NCI-H2107 treated with DMSO at 0.1 percent for 48 hours (cell line): ENCODE data around the gene GATA3.

Source experiments
- DNase-seq: peaks from one replicate; lab custom pipeline; 2025; ENCODE audit not compliant: unreplicated experiment; lab: John Stamatoyannopoulos, UW

The GATA3 gene

DNA sequence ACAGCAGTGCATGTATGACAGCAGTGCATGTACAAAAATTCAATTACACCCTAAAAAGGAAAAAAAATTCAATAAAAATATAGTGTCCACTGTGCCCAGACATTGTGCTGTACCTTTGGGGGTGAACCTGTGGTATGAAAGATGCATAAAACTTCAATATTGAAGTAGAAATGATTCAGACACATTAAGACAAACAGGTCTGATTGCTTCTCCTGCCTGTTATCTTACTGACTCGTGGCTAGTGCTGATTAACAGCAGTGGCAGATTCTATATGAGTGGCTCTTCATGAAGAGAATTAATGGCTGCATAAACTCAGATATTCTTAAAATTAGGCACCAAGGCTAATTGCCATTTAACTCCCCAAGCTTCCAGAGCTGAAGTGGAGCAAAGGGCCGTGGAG, 37.9 kb downstream of the GATA3 start:
- DNase-seq, result no peak

DNA sequence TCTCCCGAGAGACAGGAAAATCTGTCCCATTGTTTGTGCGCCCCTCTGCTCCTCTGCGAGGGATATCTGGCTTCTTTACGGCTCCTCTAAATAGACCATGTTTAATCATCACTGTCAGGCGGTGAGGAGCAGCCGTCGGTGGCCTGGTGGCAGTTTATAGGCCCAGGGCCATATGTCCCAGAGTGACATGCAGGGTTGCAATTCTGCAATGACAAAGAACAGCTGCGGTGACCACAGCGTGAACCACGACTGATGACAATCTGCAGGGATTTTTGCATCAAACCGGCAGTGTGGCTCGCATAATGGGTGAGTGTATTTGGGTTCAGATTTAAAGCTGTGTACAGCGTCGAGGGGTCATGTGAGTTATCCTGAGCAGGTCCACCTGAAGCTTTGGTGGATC, 41.5 kb downstream of the GATA3 start:
- DNase-seq, result no peak

DNA sequence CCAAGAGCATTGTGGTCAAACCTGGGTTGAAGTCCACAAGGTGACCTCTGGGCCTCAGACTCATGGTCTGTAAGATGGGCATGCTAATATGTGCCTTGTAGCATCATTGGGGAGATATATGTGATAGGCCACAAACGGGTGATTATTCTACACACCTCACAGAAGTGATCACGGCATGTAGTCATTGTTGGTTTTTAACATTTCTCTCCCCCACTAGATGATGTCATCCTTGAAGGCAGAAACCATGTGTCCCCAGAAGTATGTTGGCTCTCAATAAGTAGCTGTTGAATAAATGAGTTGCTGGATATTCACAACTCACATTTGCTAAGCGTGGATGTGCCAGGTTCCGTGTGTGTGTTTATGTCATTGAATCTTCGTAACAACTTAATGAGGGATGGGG, 42.4 kb downstream of the GATA3 start:
- DNase-seq, result no peak

DNA sequence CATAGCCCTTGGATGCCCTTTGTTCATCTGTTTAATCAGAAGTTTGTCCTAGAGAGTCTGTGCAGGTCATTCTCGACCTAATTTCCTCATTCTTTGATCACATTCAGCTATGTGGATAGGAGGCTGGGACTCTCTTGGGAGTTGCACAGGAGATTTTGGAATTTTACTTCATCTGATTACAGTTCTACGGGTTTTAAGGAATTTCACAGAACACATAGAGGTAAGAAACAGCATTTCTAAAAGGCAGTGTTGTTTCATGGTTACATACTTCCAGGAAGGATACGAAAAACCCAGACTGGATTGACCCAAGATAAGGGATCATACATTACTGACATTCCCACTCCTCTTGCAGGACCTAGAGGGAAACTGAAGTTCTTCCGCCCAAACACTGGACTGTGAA, 45.9 kb downstream of the GATA3 start:
- DNase-seq, result no peak

DNA sequence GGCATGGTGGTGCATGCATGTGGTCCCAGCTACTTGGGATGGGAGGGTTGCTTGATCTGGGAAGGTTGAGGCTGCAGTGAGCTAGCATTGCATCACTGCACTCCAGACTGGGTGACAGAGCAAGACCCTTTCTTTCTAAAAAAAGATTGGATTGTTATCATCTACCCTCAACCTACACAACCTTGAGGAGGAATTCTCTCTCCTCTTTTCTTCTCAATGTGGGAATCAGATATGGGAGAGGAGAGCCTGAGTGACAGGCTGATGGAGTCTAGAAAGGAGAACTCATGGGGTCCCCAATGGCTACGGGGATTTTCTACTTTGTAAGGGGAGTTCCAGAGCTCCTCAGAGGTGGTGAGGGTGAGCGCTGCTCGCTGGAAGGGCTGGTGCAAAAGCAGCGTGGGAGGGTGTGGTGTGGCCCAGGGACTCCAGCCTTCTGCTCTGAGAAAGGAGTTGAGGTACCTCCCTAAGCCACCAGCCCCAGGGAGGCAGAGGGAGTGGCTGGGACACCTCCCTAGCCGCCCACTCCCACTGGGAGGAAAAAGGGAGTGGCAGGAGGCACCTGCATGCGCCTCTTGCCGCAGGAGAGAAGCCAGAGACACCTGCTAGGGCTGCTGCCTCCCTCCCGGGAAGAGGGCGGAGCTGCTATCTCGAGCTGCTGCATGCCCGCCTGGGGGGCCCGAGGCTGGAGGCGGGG, 48.4 kb downstream of the GATA3 start:
- no peak for DNase-seq

DNA sequence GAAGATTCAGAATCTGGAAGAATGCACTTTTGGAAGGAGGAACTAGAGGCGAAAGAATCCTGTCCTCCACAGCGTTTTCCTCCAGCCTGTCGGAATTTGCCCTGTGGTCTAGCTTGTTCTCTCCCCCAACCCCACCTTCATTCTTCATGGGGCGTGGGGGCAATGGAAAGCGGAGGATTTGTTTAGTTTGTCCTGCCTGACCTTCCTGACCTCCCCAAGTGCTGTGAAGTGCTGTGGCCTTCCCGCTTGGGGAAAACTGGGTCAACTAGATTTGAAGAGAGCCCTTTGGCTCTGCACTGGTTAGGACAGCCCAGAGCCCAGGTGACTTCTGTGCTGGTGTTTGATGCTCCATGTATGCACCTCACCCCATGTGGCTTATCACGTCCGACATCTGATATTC, 49.1 kb downstream of the GATA3 start:
- no peak for DNase-seq

DNA sequence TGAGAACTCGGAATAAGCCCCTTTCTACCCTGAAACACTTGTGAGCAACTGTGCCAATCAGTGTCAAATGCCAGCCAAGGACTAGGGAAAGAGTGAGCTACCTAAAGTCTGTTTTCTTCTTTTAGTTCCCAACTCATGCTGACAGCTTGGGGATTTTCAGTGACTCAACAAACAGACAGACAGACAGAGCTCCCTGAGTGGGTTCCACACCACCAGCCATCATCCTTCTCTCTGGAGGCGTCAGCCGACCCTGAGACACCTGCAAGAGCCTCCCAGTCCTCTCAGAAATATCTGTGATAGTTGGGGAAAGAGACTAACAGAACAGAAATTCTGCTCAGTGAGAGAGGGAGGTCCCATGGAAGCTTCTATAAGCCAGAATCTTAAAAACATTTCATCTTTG, 49.5 kb downstream of the GATA3 start:
- no peak for DNase-seq

DNA sequence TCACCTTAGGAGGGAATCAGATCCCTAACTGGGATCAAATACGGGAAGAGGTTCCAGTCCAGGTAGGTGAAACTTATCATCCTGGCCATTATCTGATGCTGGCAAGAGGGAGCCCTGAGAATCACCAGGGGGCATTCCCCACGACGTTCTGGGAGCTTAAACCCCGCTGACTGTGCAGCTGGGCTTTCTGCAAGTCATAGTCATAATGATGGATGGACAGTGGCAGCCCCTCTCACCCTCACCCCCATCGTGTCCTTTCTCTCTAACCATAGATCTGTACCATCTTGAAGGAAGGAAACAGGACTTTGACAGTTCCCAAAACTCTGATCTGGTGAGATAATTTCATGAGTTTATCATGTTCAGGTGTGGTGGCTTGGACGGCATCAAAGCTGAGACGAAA, 50.2 kb downstream of the GATA3 start:
- no peak for DNase-seq

DNA sequence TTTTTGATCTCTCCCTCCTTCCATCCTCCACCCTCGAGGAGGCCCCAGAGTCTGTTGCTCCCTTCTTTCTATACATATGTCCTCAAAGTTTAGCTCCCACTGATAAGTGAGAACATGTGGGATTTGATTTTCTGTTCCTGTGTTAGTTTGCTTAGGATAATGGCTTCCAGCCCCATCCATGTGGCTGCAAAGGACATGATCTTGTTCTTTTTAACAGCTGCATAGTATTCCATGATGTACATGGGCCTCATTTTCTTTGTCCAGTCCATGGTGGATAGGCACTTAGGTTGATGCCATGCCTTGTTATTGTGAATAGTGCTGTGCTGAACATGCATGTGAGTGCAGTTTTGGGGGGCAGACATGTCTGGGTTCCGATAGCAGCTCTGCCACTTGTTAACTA, 51.4 kb downstream of the GATA3 start:
- DNase-seq, result no peak

DNA sequence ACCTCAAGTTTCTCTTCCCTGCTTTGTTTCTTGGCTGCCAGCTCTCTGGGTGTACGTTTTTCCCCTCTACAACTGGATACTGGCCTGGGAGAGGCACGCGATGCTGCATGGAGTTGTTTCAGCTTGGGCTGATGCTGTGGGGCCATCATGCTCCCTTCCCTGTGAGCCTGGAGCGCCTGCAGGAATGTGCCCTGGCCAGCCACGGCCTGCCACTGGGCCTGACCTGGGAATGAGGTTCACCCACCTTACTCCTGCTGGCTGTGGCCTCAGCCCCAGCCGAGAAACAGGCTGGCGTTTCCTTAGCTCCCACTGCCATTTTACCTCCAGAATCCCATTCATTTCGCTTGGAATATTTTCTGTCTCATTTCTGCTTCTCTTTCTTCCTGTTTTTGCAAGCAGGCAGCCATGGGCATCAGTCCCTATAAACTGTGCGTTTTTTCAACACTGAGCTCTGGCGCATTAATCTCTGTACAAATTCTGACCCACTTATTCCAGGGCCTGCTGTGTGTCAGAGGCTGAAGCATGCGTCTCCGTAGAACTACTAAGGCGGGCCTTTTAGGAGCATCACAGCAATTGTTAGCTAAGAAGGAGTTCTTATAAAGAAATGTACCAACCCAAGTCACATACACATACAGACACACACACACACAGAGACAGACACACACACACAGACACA, 57.9 kb downstream of the GATA3 start:
- no peak for DNase-seq

DNA sequence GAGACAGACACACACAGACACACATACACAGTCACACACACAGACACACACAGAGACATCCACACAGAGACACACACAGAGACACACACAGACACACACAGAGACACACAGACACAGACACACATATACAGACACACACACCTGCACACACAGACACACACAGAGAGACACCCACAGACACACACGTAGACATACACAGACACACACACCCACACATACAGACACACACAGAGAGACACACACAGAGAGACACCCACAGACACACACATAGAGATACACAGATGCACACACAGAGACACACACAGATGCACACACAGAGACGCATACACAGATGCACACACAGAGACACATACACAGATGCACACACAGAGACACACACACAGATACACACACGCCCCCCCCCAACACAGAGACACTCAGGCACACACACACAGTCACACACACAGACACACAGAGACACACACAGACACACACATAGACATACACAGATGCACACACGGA, 58.5 kb downstream of the GATA3 start:
- no peak for DNase-seq

DNA sequence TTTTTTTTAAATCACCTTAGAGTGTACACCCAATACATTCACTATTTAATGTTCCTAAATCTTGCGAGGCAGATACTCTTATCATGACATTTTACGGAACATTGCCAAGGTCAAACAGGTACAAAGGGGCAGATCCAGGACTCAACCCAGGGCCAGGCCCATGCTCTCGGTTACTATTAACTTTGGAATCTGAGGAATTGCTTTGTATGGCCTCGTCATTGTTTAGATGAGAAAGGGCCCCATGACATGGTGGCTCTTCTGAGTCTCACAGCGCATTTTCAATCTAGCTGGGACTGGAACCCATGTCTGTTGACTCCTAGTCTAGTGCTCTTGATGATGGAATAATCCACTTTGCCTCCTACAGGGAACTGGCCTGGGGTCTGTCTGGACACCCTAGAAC, 59.1 kb downstream of the GATA3 start:
- no peak for DNase-seq

DNA sequence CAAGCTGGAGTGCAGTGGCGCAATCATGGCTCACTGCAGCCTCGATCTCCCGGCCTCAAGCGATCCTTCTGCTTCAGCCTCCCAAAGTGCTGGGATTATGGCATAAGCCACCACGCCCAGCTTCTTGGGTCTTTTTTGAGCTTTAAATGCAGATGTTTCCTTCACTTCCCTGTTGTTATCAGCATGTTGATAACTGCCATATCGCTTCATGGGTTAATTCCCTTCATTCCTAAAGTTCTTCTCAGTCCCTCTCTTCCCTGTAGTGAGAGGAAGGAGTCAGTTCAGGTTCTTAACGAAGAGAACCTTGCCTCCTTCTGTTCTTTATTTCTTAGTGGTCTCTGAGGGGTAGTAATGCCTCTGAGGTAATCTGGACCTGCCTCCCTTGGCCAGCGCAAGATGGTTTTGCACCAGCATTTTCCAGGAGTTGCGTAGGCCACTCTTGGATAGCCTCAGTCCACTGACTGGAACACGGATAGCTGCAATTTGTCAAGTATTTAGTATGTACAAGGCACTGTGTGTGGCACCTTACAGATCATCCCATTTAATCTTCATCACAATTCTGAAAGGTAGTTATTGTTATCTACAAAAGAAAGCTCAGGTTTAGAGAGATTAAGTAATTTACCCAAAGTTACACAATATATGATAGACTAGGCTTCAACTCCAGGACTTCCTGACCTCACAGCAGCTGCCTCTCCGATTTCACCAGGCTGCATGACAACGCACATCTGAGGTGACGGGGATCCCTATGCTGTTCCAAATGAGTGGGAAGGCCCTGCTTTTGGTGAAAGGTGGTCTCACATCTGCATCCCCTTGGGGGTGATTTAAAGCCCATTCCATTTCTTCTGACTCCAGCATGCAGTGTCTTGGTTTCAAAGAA, 60.5 kb downstream of the GATA3 start:
- no peak for DNase-seq

DNA sequence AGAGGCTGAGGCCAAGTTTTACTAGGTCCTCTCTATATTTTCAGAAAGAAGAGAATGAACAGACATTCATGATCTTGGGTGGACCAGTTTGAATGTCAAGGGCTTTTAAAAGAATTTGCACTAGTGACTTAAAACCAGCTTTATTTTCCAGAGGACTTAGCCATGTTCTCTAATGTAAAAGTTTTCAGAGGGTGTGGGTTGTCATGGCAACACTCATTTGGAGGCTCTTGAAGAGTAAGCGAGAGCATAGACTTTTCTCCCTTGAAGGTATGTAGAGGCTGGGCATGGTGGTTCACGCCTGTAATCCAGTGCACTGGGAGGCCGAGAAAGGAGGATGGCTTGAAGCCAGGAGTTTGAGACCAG, 61.1 kb downstream of the GATA3 start:
- DNase-seq, result no peak

DNA sequence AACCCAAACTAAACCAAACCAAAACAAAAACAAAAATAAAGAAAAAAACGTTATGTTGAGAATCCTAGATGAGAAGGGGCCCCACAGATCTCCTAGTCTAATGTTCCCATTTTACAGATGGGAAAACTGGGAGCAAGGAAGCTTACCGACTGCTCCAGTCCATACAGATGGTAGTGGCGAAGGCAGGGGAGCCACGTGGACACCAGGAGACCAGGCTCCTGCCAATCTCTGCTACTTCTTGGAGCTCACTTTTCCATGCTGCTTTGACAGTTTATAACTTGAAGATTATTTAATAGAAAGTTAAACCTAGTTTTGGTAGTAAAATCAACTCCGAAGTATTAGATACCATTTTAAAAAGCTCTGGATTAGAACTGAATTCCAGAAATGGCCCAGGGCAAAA, 62.0 kb downstream of the GATA3 start:
- no peak for DNase-seq

DNA sequence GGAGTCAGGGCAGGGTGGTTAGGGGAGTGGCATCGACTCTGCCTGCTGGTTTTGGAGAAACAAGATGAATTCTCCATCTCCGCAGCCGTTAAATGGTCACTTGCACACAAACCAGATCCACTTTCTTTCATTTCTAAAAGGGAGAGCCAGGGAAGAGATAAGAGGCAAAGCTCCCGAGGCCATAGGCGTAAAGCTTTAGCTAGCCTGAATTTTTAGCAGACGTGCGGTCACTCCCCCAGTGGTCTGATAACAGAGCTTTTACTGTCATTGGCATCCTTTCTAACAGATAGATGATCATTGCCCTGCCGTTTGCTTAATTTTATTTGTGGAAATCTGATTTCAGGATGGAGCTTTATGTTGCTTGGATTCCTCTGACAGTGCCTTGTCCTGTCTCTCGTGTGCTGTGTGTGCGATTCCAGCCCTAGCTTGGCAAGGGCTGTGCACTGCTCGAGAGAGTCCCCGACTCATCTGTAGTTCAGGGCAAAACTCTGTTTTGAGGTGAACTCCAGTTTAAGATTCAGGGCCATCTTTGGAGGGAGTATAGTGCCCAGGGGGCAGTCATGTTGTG, 62.5 kb downstream of the GATA3 start:
- no peak for DNase-seq

DNA sequence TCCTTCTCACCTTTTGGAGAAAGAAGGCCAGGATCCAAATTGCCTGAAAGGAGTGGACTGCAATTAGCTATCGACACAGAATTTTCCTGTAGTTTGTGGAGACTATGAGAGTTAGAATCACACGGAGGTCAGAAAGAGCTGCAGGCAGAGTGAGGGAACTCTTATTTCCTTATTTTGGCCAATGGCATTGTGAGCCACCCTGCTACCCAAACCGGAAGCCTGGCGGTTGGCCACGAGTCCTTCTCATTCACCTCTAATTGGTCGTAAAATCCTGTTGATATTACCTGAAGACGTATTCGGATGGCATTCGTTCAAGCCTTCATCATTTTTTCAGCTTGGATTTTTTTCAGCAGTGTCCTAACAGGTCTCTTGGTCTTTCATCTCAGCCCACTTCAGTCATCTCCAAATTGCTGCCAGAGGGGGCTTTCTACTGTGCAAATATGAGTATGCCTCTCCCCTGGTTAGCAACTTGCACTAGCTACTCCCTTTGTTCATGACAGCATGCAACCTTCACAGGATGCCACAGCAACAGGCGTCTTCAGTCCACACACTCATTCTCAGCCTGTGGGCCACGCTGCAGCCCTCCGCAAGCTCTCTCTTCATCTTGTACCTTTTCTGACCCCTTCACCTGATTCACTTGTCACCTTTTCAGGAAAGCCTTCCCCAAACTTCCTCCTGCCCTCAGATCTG, 66.9 kb downstream of the GATA3 start:
- no peak for DNase-seq

DNA sequence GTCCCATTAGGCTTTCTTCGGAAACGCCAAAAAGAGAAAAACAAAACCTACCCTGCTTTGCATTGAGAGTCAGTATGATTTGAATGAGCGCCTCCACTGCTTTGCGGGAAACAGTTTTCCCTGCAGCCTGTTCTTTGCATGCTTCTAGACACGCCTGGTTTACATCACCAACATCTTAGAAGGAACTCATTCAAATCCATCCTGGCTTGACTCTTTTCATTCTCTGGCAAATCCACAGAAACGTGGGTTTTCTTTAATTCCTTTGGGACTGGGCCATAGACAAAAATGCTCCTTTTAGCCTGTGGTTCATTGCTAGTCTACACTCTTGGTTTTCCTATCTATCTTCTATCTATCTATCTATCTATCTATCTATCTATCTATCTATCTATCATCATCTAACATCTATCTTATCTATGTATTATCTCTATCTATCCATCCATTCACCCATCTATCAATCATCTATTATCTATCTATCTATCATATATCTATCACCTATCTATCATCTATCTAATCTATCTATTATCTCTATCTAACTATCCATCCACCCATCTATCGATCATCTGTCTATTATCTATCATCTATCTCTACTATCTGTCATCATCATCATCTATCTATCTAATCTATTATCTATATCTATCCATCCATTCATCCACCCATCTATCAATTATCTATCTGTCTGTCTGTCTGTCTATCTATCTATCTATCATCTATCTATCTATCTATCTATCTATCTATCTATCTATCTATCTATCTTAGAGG, 68.3 kb downstream of the GATA3 start:
- no peak for DNase-seq

DNA sequence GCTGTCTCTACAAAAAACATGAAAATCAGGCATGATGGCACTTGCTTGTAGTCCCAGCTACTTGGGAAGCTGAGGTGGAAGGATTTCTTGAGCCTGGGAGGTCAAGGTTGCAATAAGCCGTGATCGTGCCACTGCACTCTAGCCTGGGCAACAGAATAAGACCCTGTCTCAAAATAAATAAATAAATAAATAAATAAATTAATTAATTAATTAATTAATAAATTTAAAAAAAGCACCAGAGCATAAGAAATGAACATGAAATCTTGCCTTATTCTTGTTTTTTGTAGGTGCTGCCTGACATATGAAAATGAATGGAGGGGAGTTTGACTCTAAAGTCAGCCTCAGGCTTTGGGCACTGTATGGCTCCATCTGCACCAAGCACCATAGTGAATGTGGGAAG, 69.9 kb downstream of the GATA3 start:
- no peak for DNase-seq
